Activated CD4-positive, CD25-positive, alpha-beta regulatory T cell treated with anti-CD3 and anti-CD28 coated beads, Interleukin-2, amount 50 U/mL, for 24 hours (primary cell): ENCODE data around the gene ACOT7.

Experiments used
- ATAC-seq, 2 donors: fragments of 150-1000 bp; cut with Tn5 transposase; one replicate each; pipeline ENCODE4 v1.10.0; 2021; ENCODE audit warnings: mild to moderate bottlenecking in 1 of 2, moderate library complexity in 1 of 2

ACOT7 gene

GRCh38 chr1:6424000-6424565 is 30.5 kb upstream of the ACOT7 start:
- no peak for ATAC-seq

- peak; percentile 73 to 78 for ATAC-seq
Measured at GRCh38 chr1:6423321-6423999, 29.9 kb upstream of the ACOT7 start.

GRCh38 chr1:6421266-6421665 is 27.7 kb upstream of the ACOT7 start:
- no peak for ATAC-seq

- no peak for ATAC-seq
Measured at GRCh38 chr1:6420454-6421042, 27.0 kb upstream of the ACOT7 start.

- ATAC-seq: no peak
Measured at GRCh38 chr1:6419804-6420453, 26.4 kb upstream of the ACOT7 start, which contains the start of gene HES2. Gene HES2, minus strand, starts transcription at chr1:6419919. Its CDS starts 99 bp downstream, at chr1:6419820.

GRCh38 chr1:6419397-6419803 is 25.8 kb upstream of the ACOT7 start:
- ATAC-seq: no peak

GRCh38 chr1:6418668-6419396 is 25.3 kb upstream of the ACOT7 start:
- ATAC-seq: no peak

GRCh38 chr1:6417961-6418667 is 24.5 kb upstream of the ACOT7 start:
- ATAC-seq: no peak

GRCh38 chr1:6416906-6417305 is 23.3 kb upstream of the ACOT7 start:
- no peak for ATAC-seq

GRCh38 chr1:6416295-6416656 is 22.7 kb upstream of the ACOT7 start:
- ATAC-seq: no peak

GRCh38 chr1:6414881-6415626 is 21.5 kb upstream of the ACOT7 start:
- no peak for ATAC-seq

- ATAC-seq: peak; percentile 90 to 92
Measured at GRCh38 chr1:6414443-6414844, 20.9 kb upstream of the ACOT7 start.

GRCh38 chr1:6412896-6413295 is 19.3 kb upstream of the ACOT7 start:
- ATAC-seq: no peak

GRCh38 chr1:6410248-6410893 is 16.8 kb upstream of the ACOT7 start:
- ATAC-seq: no peak

- ATAC-seq: no peak
Measured at GRCh38 chr1:6409733-6410132, 16.2 kb upstream of the ACOT7 start.

- no peak for ATAC-seq
Measured at GRCh38 chr1:6409053-6409452, 15.5 kb upstream of the ACOT7 start.

GRCh38 chr1:6408023-6408422 is 14.5 kb upstream of the ACOT7 start:
- ATAC-seq: no peak

GRCh38 chr1:6401673-6402072 is 8.1 kb upstream of the ACOT7 start:
- no peak for ATAC-seq

- ATAC-seq: no peak
Measured at GRCh38 chr1:6399294-6399693, 5.7 kb upstream of the ACOT7 start.

GRCh38 chr1:6397844-6398441 is 4.4 kb upstream of the ACOT7 start:
- ATAC-seq: no peak

- ATAC-seq: no peak
Measured at GRCh38 chr1:6396998-6397397, 3.4 kb upstream of the ACOT7 start.
